Nephron (organoid): ENCODE data around the gene TMEM88.

Source experiments
- H3K27ac Mint-ChIP-seq, 3 experiments: 2 replicates each; pipeline ENCODE4 v1.8.0; 2020; ENCODE audit warnings: mixed read lengths in 3 of 3, mild to moderate bottlenecking in 2 of 3, moderate library complexity in 1 of 3
- H3K27me3 Mint-ChIP-seq: 2 replicates; pipeline ENCODE4 v1.8.0; 2021; ENCODE audit warnings: low read depth, mild to moderate bottlenecking, moderate library complexity, mixed read lengths
- H3K36me3 Mint-ChIP-seq: 2 replicates; pipeline ENCODE4 v1.8.0; 2020; ENCODE audit warnings: low read depth, mixed read lengths
- H3K4me1 Mint-ChIP-seq: 2 replicates; pipeline ENCODE4 v1.8.0; 2020; ENCODE audit warnings: mixed read lengths
- H3K4me3 Mint-ChIP-seq, 3 experiments: 2 replicates each; pipeline ENCODE4 v1.8.0; 2020; ENCODE audit warnings: mild to moderate bottlenecking in 3 of 3, mixed read lengths in 3 of 3, moderate library complexity in 2 of 3
- H3K9me3 Mint-ChIP-seq: 2 replicates; pipeline ENCODE4 v1.8.0; 2020; ENCODE audit warnings: mixed read lengths
- CTCF ChIP-seq, 3 experiments: fragments of 200-600 bp; sonication (generic); IDR thresholded peaks; one replicate each; pipeline ENCODE4 v1.5.0; 2021; ENCODE audit warnings: antibody characterized with exemption in 3 of 3; ENCODE audit not compliant: unreplicated experiment in 3 of 3

The TMEM88 gene

GRCh38 chr17:7894866-7895265 is 40.0 kb downstream of the TMEM88 start:
- Mint-ChIP-seq H3K4me3 (peak overlapping the region in 1 of 3 experiments; percentile 7), H3K36me3 (peaks cover 89% of the 10 kb centered on the region), H3K9me3 (no peaks in the 10 kb centered on the region), H3K4me1 (peaks cover 50% of the 10 kb centered on the region), H3K27me3 (no peaks in the 10 kb centered on the region), H3K27ac (peak overlapping the region in 2 of 3 experiments; percentile 2 to 17)
- TF ChIP-seq CTCF (IDR thresholded peaks at IDR 0.05; ENCODE audit: unreplicated experiment in 3 of 3), result no peak

- Mint-ChIP-seq H3K4me1 (peaks cover 46% of the 10 kb centered on the region), H3K9me3 (no peaks in the 10 kb centered on the region), H3K36me3 (peaks cover 91% of the 10 kb centered on the region), H3K27me3 (no peaks in the 10 kb centered on the region), H3K27ac (peak overlapping the region in 1 of 3 experiments; percentile 41), H3K4me3 (no peak overlapping the region)
- no peak for TF ChIP-seq CTCF (IDR thresholded peaks at IDR 0.05; ENCODE audit: unreplicated experiment in 3 of 3)
Observed at GRCh38 chr17:7897090-7897489, 42.2 kb downstream of the TMEM88 start.

GRCh38 chr17:7897773-7898172 is 42.9 kb downstream of the TMEM88 start:
- Mint-ChIP-seq H3K27me3 (no peaks in the 10 kb centered on the region), H3K27ac (peak overlapping the region; percentile 0 to 32 (median 20)), H3K9me3 (no peaks in the 10 kb centered on the region), H3K36me3 (peaks cover 95% of the 10 kb centered on the region), H3K4me3 (no peak overlapping the region), H3K4me1 (peaks cover 44% of the 10 kb centered on the region)
- peak; percentile 45 to 64 (median 57) for TF ChIP-seq CTCF (IDR thresholded peaks at IDR 0.05; ENCODE audit: unreplicated experiment in 3 of 3)

GRCh38 chr17:7903154-7904103 is 48.6 kb downstream of the TMEM88 start:
- no peak for TF ChIP-seq CTCF (IDR thresholded peaks at IDR 0.05; ENCODE audit: unreplicated experiment in 3 of 3)
- Mint-ChIP-seq H3K9me3 (no peaks in the 10 kb centered on the region), H3K4me1 (no peaks in the 10 kb centered on the region), H3K27me3 (no peaks in the 10 kb centered on the region), H3K27ac (no peak overlapping the region), H3K36me3 (peaks cover 97% of the 10 kb centered on the region), H3K4me3 (no peak overlapping the region)
